ENCODE measurements around the gene GABPB1. TPM values are rescaled to one million over a fixed set of nuclear protein-coding genes. Genes with fewer than 3 reads are reported as not detected.

GABPB1 gene
- polyA plus RNA-seq, 1 donor (not counting 4 experiments of a cell fraction or from before 2014, with no cell fraction given): 23.3 TPM

- H3K9ac ChIP-seq (ENCODE audit: control insufficient read depth, extremely low read depth, insufficient read depth, low read length): no peak overlapping the region
- no peak overlapping the region for H2AFZ ChIP-seq (ENCODE audit: control insufficient read depth, low read length)
- no peaks in the 10 kb centered on the region for H3K9me3 ChIP-seq (ENCODE audit: control insufficient read depth, low read depth, low read length)
- no peaks in the 10 kb centered on the region for H3K9me1 ChIP-seq (ENCODE audit: control insufficient read depth, extremely low read depth, insufficient read depth, low read length)
- no peaks in the 10 kb centered on the region for H4K20me1 ChIP-seq (ENCODE audit: control insufficient read depth, extremely low read depth, insufficient read depth, low read length)
- H3K36me3 ChIP-seq (ENCODE audit: control insufficient read depth in 2 of 2, extremely low read depth in 1 of 2, insufficient read depth in 2 of 2, low read length in 2 of 2): no peaks in the 10 kb centered on the region
- no peaks in the 10 kb centered on the region for H3K27me3 ChIP-seq (ENCODE audit: control insufficient read depth, extremely low read depth, insufficient read depth, low read length)
- no peak overlapping the region for H3K27ac ChIP-seq (ENCODE audit: control insufficient read depth, insufficient read depth, low read length)
- peaks cover 3% of the 10 kb centered on the region for H3K4me1 ChIP-seq (ENCODE audit: control insufficient read depth, extremely low read depth, insufficient read depth, low read length)
- H3K4me2 ChIP-seq (ENCODE audit: control insufficient read depth, extremely low read depth, insufficient read depth, low read depth, low read length): no peak overlapping the region
- H3K4me3 ChIP-seq (ENCODE audit: control insufficient read depth in 2 of 3, extremely low read depth in 1 of 3, insufficient read depth in 2 of 3, low read depth in 1 of 3, low read length in 3 of 3): no peak overlapping the region
- dilution Hi-C loops (cut with MboI; ENCODE audit: extremely low pct_ligation_motif_present, low sequenced_read_pairs): no loop called here
- TF ChIP-seq CTCF (optimal IDR thresholded peaks at IDR 0.05 in 1 of 3, IDR thresholded peaks at IDR 0.05 in 1 of 3, conservative IDR thresholded peaks at IDR 0.05 in 1 of 3; ENCODE audit: extremely low read depth in 1 of 3, insufficient read depth in 2 of 3, low read length in 3 of 3): no peak
- no peak for TF ChIP-seq EZH2 (IDR thresholded peaks at IDR 0.05; ENCODE audit: low read length)
- FAIRE-seq (no peak), DNase-seq (ENCODE audit: low read depth, low spot score) (no peak)
- no peaks in the 10 kb centered on the region for H3K79me2 ChIP-seq (ENCODE audit: control insufficient read depth, insufficient read depth, low read length)
These were observed 97.1 kb downstream of the GABPB1 start for GRCh38 chr15:50257924-50258323.

GRCh38 chr15:50257332-50257731, 97.7 kb downstream of the GABPB1 start:
- H3K4me2 ChIP-seq (ENCODE audit: control insufficient read depth, extremely low read depth, insufficient read depth, low read depth, low read length): no peak overlapping the region
- TF ChIP-seq CTCF (optimal IDR thresholded peaks at IDR 0.05 in 1 of 3, IDR thresholded peaks at IDR 0.05 in 1 of 3, conservative IDR thresholded peaks at IDR 0.05 in 1 of 3; ENCODE audit: extremely low read depth in 1 of 3, insufficient read depth in 2 of 3, low read length in 3 of 3) (no peak), EZH2 (IDR thresholded peaks at IDR 0.05; ENCODE audit: low read length) (no peak)
- peaks cover 3% of the 10 kb centered on the region for H3K4me1 ChIP-seq (ENCODE audit: control insufficient read depth, extremely low read depth, insufficient read depth, low read length)
- DNase-seq (ENCODE audit: low read depth, low spot score) (no peak), FAIRE-seq (no peak)
- H2AFZ ChIP-seq (ENCODE audit: control insufficient read depth, low read length): no peak overlapping the region
- no peaks in the 10 kb centered on the region for H3K9me3 ChIP-seq (ENCODE audit: control insufficient read depth, low read depth, low read length)
- H3K79me2 ChIP-seq (ENCODE audit: control insufficient read depth, insufficient read depth, low read length): no peaks in the 10 kb centered on the region
- H3K9ac ChIP-seq (ENCODE audit: control insufficient read depth, extremely low read depth, insufficient read depth, low read length): no peak overlapping the region
- dilution Hi-C loops (cut with MboI; ENCODE audit: extremely low pct_ligation_motif_present, low sequenced_read_pairs): no loop called here
- no peak overlapping the region for H3K4me3 ChIP-seq (ENCODE audit: control insufficient read depth in 2 of 3, extremely low read depth in 1 of 3, insufficient read depth in 2 of 3, low read depth in 1 of 3, low read length in 3 of 3)
- no peaks in the 10 kb centered on the region for H3K9me1 ChIP-seq (ENCODE audit: control insufficient read depth, extremely low read depth, insufficient read depth, low read length)
- no peak overlapping the region for H3K27ac ChIP-seq (ENCODE audit: control insufficient read depth, insufficient read depth, low read length)
- H3K27me3 ChIP-seq (ENCODE audit: control insufficient read depth, extremely low read depth, insufficient read depth, low read length): no peaks in the 10 kb centered on the region
- no peaks in the 10 kb centered on the region for H4K20me1 ChIP-seq (ENCODE audit: control insufficient read depth, extremely low read depth, insufficient read depth, low read length)
- no peaks in the 10 kb centered on the region for H3K36me3 ChIP-seq (ENCODE audit: control insufficient read depth in 2 of 2, extremely low read depth in 1 of 2, insufficient read depth in 2 of 2, low read length in 2 of 2)
